Gastrocnemius medialis (tissue), 4 donors: ENCODE data around the gene DNAH6. TPM values are rescaled to one million over a fixed set of nuclear protein-coding genes. Genes with fewer than 3 reads are reported as not detected.

ENCODE experiments used
- ATAC-seq, 2 donors: fragments of 150-250 bp; one replicate each; pipeline ENCODE4 v1.9.1; 2016
- DNase-seq, 2 donors: peaks; one replicate each; pipeline ENCODE4 v3.0.0-alpha.2; 2019
- H3K27ac ChIP-seq, 4 donors: fragments of 200-600 bp; sonication (generic); 1 replicate in 1 of 4; 2 replicates in 3 of 4; pipeline ENCODE4 v1.5.1; 2016 to 2018; ENCODE audit warnings: mild to moderate bottlenecking in 2 of 4, moderate library complexity in 1 of 4
- H3K27me3 ChIP-seq, 3 donors: fragments of 200-600 bp; sonication (generic) in 2 of 3; 1 replicate in 1 of 3; 2 replicates in 2 of 3; pipeline versions ENCODE4 v1.5.1 to v1.6.0; 2016 to 2019; ENCODE audit warnings: mild to moderate bottlenecking in 1 of 3, moderate library complexity in 1 of 3
- H3K36me3 ChIP-seq, 2 donors: fragments of 200-600 bp; sonication (generic) in 1 of 2; one replicate each; pipeline ENCODE4 v1.5.1; 2017 to 2018
- H3K4me1 ChIP-seq, 2 donors: fragments of 200-600 bp; sonication (generic) in 1 of 2; one replicate each; pipeline ENCODE4 v1.5.1; 2016 to 2017; ENCODE audit warnings: mild to moderate bottlenecking in 2 of 2
- H3K4me3 ChIP-seq, 4 donors: fragments of 200-600 bp; sonication (generic) in 3 of 4; 1 replicate in 1 of 4; 2 replicates in 3 of 4; pipeline ENCODE4 v1.5.1; 2016 to 2019; ENCODE audit warnings: mild to moderate bottlenecking in 2 of 4
- H3K9me3 ChIP-seq, 3 donors: fragments of 200-600 bp; sonication (generic) in 2 of 3; 1 replicate in 1 of 3; 2 replicates in 2 of 3; pipeline ENCODE4 v1.5.1; 2016 to 2019
- POLR2A ChIP-seq, 2 donors: fragments of 450-650 bp; IDR thresholded peaks; one replicate each; pipeline ENCODE4 v1.6.1; 2017; ENCODE audit warnings: antibody characterized with exemption in 2 of 2, mild to moderate bottlenecking in 2 of 2, moderate library complexity in 2 of 2
- in situ Hi-C, 4 donors: fragments of 200-750 bp; cut with MboI; loops; one replicate each; pipeline versions ENCODE4 v1.15.0 to v1.8.0; 2017; ENCODE audit warnings: low sequenced_read_pairs in 4 of 4
- intact Hi-C: fragments of 100-400 bp; cut with DNase I; formaldehyde crosslinking; loops from one replicate; pipeline ENCODE4 v1.15.1; 2023; ENCODE audit warnings: low total_unique reads
- total RNA-seq, 4 donors: library from RNA; depleted of rRNA; stranded (reverse); fragments of >200 nt; gene quantifications; one replicate each; pipeline versions ENCODE4 v1.1.0 to v1.2.3, GENCODE V29; 2016
- TF ChIP-seq, protein P1 (sequence below), 5 experiments: fragments of 450-650 bp in 3 of 5; fragments of 200-600 bp in 2 of 5; sonication (generic) in 2 of 5; IDR thresholded peaks in 4 of 5; conservative IDR thresholded peaks in 1 of 5; 1 replicate in 4 of 5; 2 replicates in 1 of 5; pipeline ENCODE4 v1.5.1; 2016 to 2019; ENCODE audit warnings: antibody characterized with exemption in 5 of 5, mild to moderate bottlenecking in 3 of 5, moderate library complexity in 3 of 5

DNAH6 gene
- total RNA-seq, 4 donors from 2014 or later = not detected

DNA sequence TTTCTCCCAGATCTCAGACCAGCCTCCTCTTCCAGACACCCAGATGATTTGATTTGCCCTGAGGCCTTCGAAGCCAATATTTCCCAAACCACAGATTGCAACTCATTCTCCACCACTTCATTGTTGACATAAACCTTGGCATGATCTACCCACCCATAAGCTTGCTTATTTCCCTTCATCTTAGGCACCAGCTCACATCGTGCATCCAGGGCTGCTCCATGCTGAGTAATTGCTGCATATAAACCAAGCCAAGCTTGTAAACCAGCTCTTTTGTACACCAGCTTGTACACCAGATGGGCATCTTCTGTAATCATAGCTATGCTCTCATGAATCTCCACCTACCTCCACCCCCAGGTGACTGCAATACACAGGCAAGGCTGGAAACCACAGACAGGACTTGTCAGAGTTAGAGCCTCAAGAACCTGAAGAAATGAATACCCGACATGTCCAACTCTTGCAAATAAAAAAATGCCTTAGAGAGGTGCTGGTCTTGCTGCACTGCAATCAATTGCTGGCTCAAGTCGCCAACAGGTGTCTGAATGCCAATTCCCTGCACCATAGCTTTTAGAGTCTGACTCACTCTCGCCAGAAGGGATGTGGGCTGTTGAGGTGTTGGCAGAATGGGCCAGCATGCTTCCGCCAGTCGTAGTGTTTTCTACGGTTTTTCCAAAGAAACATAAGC lies 333.1 kb downstream of the DNAH6 start:
- DNase-seq = no peak
- ATAC-seq = no peak
- TF ChIP-seq POLR2A (IDR thresholded peaks at IDR 0.05) = no peak

DNA sequence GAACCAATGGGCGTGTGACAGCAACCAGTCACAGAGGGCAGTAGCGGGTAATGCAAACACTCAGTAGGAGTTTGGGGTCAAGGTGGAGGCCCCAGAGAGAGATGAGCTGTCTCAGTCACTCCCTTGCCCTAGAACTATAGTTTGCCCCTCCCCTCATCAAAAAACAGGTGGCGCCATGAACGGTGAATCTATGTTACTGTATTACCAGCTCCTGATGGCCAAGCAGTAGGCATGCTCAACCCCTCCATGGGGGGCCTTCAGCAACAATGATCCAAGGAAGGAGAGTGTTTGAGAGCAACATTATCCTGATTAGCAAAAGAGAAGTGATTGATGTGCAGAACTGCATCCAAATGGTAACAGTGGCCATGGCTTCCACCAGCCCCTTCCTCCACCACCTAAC lies 334.2 kb downstream of the DNAH6 start:
- DNase-seq (no peak), ATAC-seq (no peak)
- no peak overlapping the region for H3K27ac ChIP-seq
- H3K36me3 ChIP-seq = no peaks in the 10 kb centered on the region
- H3K4me3 ChIP-seq = no peak overlapping the region
- H3K27me3 ChIP-seq = no peaks in the 10 kb centered on the region
- TF ChIP-seq, protein P1, sequence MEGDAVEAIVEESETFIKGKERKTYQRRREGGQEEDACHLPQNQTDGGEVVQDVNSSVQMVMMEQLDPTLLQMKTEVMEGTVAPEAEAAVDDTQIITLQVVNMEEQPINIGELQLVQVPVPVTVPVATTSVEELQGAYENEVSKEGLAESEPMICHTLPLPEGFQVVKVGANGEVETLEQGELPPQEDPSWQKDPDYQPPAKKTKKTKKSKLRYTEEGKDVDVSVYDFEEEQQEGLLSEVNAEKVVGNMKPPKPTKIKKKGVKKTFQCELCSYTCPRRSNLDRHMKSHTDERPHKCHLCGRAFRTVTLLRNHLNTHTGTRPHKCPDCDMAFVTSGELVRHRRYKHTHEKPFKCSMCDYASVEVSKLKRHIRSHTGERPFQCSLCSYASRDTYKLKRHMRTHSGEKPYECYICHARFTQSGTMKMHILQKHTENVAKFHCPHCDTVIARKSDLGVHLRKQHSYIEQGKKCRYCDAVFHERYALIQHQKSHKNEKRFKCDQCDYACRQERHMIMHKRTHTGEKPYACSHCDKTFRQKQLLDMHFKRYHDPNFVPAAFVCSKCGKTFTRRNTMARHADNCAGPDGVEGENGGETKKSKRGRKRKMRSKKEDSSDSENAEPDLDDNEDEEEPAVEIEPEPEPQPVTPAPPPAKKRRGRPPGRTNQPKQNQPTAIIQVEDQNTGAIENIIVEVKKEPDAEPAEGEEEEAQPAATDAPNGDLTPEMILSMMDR (IDR thresholded peaks at IDR 0.05 in 4 of 5, conservative IDR thresholded peaks at IDR 0.05 in 1 of 5) = no peak
- TF ChIP-seq POLR2A (IDR thresholded peaks at IDR 0.05) = no peak
- no peaks in the 10 kb centered on the region for H3K9me3 ChIP-seq
- no peaks in the 10 kb centered on the region for H3K4me1 ChIP-seq
- in situ Hi-C loops = no loop called here
- intact Hi-C loops = no loop called here

More for the DNA sequence above, 333.1 kb downstream of the DNAH6 start:
- Histone ChIP-seq H3K4me1 (no peaks in the 10 kb centered on the region), H3K27ac (no peak overlapping the region), H3K4me3 (no peak overlapping the region), H3K9me3 (no peaks in the 10 kb centered on the region), H3K27me3 (no peaks in the 10 kb centered on the region), H3K36me3 (no peaks in the 10 kb centered on the region)
- in situ Hi-C loops = no loop called here
- intact Hi-C loops = no loop called here

DNA sequence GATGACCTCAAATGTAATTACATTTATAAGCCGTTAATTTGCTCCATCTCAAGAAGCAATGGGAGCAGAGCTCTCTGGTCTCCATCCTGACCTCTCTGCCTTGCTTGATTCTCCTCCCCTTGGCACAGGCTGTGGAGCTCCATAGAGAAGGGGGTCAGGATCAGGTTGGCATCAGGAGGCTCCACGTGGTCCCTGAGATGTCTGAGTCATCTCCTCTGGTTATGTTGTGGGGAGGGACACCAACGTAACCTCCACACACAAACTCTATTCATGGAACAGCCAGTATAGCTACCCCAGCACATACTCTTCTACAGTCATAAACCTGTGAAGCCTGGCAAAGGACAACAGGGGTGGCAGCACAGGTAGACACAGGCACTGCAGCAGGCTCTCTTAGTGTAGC lies 335.6 kb downstream of the DNAH6 start:
- Histone ChIP-seq H3K4me3 (no peak overlapping the region), H3K27me3 (no peaks in the 10 kb centered on the region), H3K27ac (no peak overlapping the region), H3K9me3 (no peaks in the 10 kb centered on the region), H3K36me3 (no peaks in the 10 kb centered on the region), H3K4me1 (no peaks in the 10 kb centered on the region)
- ATAC-seq (no peak), DNase-seq (no peak)
- TF ChIP-seq POLR2A (IDR thresholded peaks at IDR 0.05) = no peak
- in situ Hi-C loops = no loop called here
- intact Hi-C loops = no loop called here

DNA sequence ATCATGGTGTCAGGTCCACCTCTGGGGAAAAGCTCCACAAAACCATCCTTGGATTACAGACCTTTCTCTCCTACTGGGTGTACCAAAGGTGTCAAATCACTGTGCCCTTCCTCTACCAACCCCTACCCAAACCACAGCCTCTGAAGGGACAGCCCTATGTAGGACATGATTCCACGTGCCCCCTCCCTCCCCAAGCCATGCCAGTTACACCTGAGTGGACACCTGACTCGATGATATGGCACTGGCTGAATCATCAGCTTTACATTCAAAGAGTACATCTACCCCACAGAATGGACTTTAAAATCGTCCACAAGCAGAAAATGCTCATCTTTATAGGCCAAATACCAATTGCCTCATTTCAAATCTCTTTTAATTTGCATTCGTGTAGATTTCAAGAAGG lies 338.6 kb downstream of the DNAH6 start:
- Histone ChIP-seq H3K4me3 (no peak overlapping the region), H3K9me3 (no peaks in the 10 kb centered on the region), H3K27ac (no peak overlapping the region), H3K36me3 (no peaks in the 10 kb centered on the region), H3K4me1 (no peaks in the 10 kb centered on the region), H3K27me3 (no peaks in the 10 kb centered on the region)
- TF ChIP-seq POLR2A (IDR thresholded peaks at IDR 0.05) = no peak
- TF ChIP-seq, protein P1 (IDR thresholded peaks at IDR 0.05 in 4 of 5, conservative IDR thresholded peaks at IDR 0.05 in 1 of 5) = no peak
- no peak for ATAC-seq
- no peak for DNase-seq
- intact Hi-C loops (no loop called here), in situ Hi-C loops (no loop called here)

DNA sequence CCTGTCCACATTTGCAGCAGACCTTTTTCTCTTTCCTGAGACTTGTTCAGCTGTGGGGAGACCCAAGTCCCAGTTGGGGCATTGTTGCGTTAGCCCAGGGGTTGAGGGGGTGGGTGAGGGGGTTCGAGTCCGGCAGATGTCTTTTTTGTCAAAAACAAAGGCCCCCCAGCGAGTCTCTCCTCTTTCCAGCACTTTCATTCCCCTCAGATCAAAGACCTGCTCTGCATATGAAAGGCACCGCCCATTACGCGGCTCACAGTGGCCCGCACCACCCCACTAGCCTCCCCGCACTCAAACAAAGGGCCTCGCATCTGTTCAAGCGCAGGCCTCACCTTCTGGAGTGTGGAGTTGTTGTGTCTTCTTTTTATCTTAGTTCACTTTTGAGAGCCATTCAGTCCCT lies 339.4 kb downstream of the DNAH6 start:
- Histone ChIP-seq H3K36me3 (no peaks in the 10 kb centered on the region), H3K4me3 (no peak overlapping the region), H3K27ac (no peak overlapping the region), H3K4me1 (no peaks in the 10 kb centered on the region), H3K9me3 (no peaks in the 10 kb centered on the region), H3K27me3 (no peaks in the 10 kb centered on the region)
- TF ChIP-seq POLR2A (IDR thresholded peaks at IDR 0.05) = no peak
- TF ChIP-seq, protein P1 (IDR thresholded peaks at IDR 0.05 in 4 of 5, conservative IDR thresholded peaks at IDR 0.05 in 1 of 5) = no peak
- in situ Hi-C loops (no loop called here), intact Hi-C loops (no loop called here)
- DNase-seq = no peak
- no peak for ATAC-seq

DNA sequence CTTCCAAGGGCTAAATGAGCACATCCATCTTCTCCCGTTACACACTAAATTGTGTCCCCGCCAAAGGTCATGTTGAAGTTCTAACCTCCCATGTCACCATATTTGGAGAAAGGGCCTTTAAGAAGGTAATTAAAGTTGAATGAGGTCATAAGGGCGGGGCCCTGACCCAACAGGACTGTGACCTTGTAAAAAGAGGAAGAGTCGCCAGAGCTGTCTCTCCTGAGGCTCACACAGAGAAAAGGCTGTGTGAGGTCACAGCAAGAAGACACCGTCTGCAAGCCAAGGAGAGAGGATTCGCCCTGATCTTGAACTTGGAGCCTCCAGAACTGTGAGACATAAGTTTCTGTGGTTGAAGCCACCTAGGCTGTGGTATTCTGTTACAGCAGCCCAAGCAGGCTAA lies 340.5 kb downstream of the DNAH6 start:
- Histone ChIP-seq H3K36me3 (no peaks in the 10 kb centered on the region), H3K4me1 (no peaks in the 10 kb centered on the region), H3K9me3 (no peaks in the 10 kb centered on the region), H3K27me3 (no peaks in the 10 kb centered on the region), H3K27ac (no peak overlapping the region), H3K4me3 (no peak overlapping the region)
- in situ Hi-C loops (no loop called here), intact Hi-C loops (no loop called here)
- ATAC-seq (no peak), DNase-seq (no peak)
- TF ChIP-seq, protein P1 (IDR thresholded peaks at IDR 0.05 in 4 of 5, conservative IDR thresholded peaks at IDR 0.05 in 1 of 5) = no peak
